ENCODE data around the gene UGT1A5. TPM values are rescaled to one million over a fixed set of nuclear protein-coding genes. Genes with fewer than 3 reads are reported as not detected.

UGT1A5 gene
- polyA plus RNA-seq, 1 donor from 2014 or later = not detected

- TF ChIP-seq TAF1 (IDR thresholded peaks at IDR 0.05; ENCODE audit: low read depth) = no peak
- TF ChIP-seq MXI1 (conservative IDR thresholded peaks at IDR 0.05; ENCODE audit: poor library complexity, severe bottlenecking) = no peak
- TF ChIP-seq EP300 (conservative IDR thresholded peaks at IDR 0.05; ENCODE audit: poor library complexity, severe bottlenecking) = no peak
- no peak for TF ChIP-seq SMC3 (conservative IDR thresholded peaks at IDR 0.05; ENCODE audit: poor library complexity)
- no peak for TF ChIP-seq CTCF (IDR thresholded peaks at IDR 0.05; ENCODE audit: poor library complexity, severe bottlenecking)
- no peak for TF ChIP-seq RAD21 (conservative IDR thresholded peaks at IDR 0.05)
- no peak for TF ChIP-seq EZH2 (IDR thresholded peaks at IDR 0.05; ENCODE audit: borderline replicate concordance, insufficient read depth, low read length, poor library complexity, severe bottlenecking)
- TF ChIP-seq POLR2AphosphoS5 (IDR thresholded peaks at IDR 0.05) = no peak
- no peak for TF ChIP-seq REST (IDR thresholded peaks at IDR 0.05; ENCODE audit: borderline replicate concordance)
- H3K36me3 ChIP-seq (ENCODE audit: insufficient read depth, low read length) = no peaks in the 10 kb centered on the region
- no peaks in the 10 kb centered on the region for H3K79me2 ChIP-seq (replicated peaks; ENCODE audit: insufficient read depth, low read length)
These were observed 80.0 kb downstream of the UGT1A5 start for GRCh38 chr2:233792720-233793119.

DNA sequence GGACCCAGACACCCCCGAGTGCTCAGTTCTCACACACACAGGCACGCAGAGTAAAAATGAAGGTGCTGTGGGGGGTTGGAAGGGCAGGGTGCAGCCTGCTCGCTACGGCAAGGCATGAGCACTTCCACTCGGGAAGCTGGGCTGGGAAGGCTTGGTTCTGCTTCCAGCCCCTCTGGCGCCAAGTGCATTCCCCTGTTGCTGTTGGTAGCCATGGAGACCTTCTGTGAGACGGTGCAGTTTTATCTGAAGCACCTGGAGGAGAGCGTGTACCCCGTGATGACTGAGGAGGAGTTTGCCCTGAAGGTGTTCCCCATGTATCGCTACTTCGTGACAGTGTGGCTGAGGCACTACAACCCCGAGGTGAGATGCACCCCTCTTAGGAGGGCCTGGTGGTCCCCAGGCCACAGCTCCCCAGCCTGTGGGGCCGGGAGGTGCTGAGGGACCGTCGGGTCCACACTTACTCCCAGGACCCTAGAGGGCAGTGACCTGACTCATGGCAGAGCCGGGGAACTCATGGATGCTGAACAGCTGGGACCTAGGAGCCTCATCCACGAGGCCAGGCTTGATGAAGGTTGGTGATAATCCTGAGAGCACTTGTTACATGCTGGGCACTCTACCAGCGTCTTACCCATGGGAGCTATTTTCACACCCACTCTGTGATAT is 80.9 kb downstream of the UGT1A5 start:
- no peak overlapping the region for H2AFZ ChIP-seq (ENCODE audit: low read depth, low read length)
- TF ChIP-seq REST (IDR thresholded peaks at IDR 0.05; ENCODE audit: borderline replicate concordance) (no peak), EP300 (conservative IDR thresholded peaks at IDR 0.05; ENCODE audit: poor library complexity, severe bottlenecking) (no peak), CTCF (IDR thresholded peaks at IDR 0.05; ENCODE audit: poor library complexity, severe bottlenecking) (no peak), EZH2 (IDR thresholded peaks at IDR 0.05; ENCODE audit: borderline replicate concordance, insufficient read depth, low read length, poor library complexity, severe bottlenecking) (no peak), POLR2AphosphoS5 (IDR thresholded peaks at IDR 0.05) (no peak), MXI1 (conservative IDR thresholded peaks at IDR 0.05; ENCODE audit: poor library complexity, severe bottlenecking) (no peak), TAF1 (IDR thresholded peaks at IDR 0.05; ENCODE audit: low read depth) (no peak), SMC3 (conservative IDR thresholded peaks at IDR 0.05; ENCODE audit: poor library complexity) (no peak), RAD21 (conservative IDR thresholded peaks at IDR 0.05) (no peak)
- no peaks in the 10 kb centered on the region for H3K36me3 ChIP-seq (ENCODE audit: insufficient read depth, low read length)
- H3K9me2 ChIP-seq (ENCODE audit: insufficient read depth, low read length) = no peaks in the 10 kb centered on the region
- no peak overlapping the region for H3K27ac ChIP-seq (ENCODE audit: low read length)
- no peaks in the 10 kb centered on the region for H3K27me3 ChIP-seq (ENCODE audit: insufficient read depth, low read depth, low read length)
- H3F3A ChIP-seq (ENCODE audit: insufficient read depth, low read length, poor library complexity, severe bottlenecking) = no peaks in the 10 kb centered on the region
- no peak overlapping the region for H3K4me3 ChIP-seq (ENCODE audit: low read length)
- H3K9ac ChIP-seq (ENCODE audit: low read length) = no peak overlapping the region
- H3K79me2 ChIP-seq (replicated peaks; ENCODE audit: insufficient read depth, low read length) = no peaks in the 10 kb centered on the region
- H4K20me1 ChIP-seq (ENCODE audit: insufficient read depth) = no peaks in the 10 kb centered on the region
- no peak overlapping the region for H3K4me2 ChIP-seq (ENCODE audit: low read length)
- no peaks in the 10 kb centered on the region for H3K9me3 ChIP-seq (ENCODE audit: low read length)

More at GRCh38 chr2:233792720-233793119, 80.0 kb downstream of the UGT1A5 start:
- Histone ChIP-seq H3K4me2 (ENCODE audit: low read length) (no peak overlapping the region), H4K20me1 (ENCODE audit: insufficient read depth) (no peaks in the 10 kb centered on the region), H3K27me3 (ENCODE audit: insufficient read depth, low read depth, low read length) (no peaks in the 10 kb centered on the region), H3K9ac (ENCODE audit: low read length) (no peak overlapping the region), H3K9me3 (ENCODE audit: low read length) (no peaks in the 10 kb centered on the region), H2AFZ (ENCODE audit: low read depth, low read length) (no peak overlapping the region), H3K9me2 (ENCODE audit: insufficient read depth, low read length) (no peaks in the 10 kb centered on the region), H3K27ac (ENCODE audit: low read length) (no peak overlapping the region), H3K4me3 (ENCODE audit: low read length) (no peak overlapping the region), H3F3A (ENCODE audit: insufficient read depth, low read length, poor library complexity, severe bottlenecking) (no peaks in the 10 kb centered on the region)

All from neural cell (in vitro differentiated cells).